ENCODE measurements around the gene FOXP1. TPM values are rescaled to one million over a fixed set of nuclear protein-coding genes. Genes with fewer than 3 reads are reported as not detected.

The FOXP1 gene
- total RNA-seq, 1 donor from 2014 or later, result 26.1 TPM

DNA sequence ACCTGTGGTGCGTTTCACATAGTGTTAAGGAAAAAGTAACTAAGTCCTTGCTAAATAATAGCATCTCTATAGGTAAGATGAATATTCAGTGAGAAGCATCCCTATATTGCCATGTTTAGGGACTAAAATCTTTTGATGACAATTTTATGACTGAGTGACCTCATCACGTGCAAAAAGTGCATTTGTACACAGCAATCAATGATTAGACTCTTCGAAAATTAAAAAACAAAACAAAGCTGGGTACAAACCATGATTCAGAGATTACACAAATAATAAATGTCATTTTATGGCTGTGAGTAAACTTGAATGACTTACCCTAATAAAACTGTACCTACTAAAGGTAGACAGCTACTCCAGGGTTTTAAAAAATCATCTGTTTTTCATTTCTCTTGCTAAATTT, 505.3 kb downstream of the FOXP1 start:
- H3K4me3 ChIP-seq (ENCODE audit: low read depth, low read length), result no peak overlapping the region
- TF ChIP-seq, protein P1, sequence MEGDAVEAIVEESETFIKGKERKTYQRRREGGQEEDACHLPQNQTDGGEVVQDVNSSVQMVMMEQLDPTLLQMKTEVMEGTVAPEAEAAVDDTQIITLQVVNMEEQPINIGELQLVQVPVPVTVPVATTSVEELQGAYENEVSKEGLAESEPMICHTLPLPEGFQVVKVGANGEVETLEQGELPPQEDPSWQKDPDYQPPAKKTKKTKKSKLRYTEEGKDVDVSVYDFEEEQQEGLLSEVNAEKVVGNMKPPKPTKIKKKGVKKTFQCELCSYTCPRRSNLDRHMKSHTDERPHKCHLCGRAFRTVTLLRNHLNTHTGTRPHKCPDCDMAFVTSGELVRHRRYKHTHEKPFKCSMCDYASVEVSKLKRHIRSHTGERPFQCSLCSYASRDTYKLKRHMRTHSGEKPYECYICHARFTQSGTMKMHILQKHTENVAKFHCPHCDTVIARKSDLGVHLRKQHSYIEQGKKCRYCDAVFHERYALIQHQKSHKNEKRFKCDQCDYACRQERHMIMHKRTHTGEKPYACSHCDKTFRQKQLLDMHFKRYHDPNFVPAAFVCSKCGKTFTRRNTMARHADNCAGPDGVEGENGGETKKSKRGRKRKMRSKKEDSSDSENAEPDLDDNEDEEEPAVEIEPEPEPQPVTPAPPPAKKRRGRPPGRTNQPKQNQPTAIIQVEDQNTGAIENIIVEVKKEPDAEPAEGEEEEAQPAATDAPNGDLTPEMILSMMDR (conservative IDR thresholded peaks at IDR 0.05; ENCODE audit: low read depth, low read length), result no peak
- no peak for DNase-seq (ENCODE audit: low read depth)

DNA sequence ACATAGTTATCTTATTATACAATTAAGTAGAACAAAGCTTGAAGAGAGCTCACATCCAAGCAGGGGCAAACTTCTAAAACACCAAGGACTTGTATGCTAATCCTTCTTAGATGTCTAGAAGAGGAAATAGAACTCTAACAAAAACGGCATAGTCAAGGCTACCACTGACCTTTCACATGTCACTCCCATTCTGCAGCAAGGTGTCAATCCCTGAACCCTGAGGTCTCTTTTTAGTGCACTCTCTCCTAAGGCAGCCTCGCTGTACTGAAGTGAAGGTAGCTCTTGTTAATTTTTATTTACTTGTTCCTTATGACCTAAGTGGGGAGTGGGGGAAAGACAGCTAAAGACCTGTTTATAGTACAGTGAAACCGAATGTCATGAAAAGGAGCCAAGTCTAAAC, 506.5 kb downstream of the FOXP1 start:
- H3K4me3 ChIP-seq (ENCODE audit: low read depth, low read length), result no peak overlapping the region
- no peak for DNase-seq (ENCODE audit: low read depth)
- TF ChIP-seq, protein P1 (conservative IDR thresholded peaks at IDR 0.05; ENCODE audit: low read depth, low read length), result no peak

DNA sequence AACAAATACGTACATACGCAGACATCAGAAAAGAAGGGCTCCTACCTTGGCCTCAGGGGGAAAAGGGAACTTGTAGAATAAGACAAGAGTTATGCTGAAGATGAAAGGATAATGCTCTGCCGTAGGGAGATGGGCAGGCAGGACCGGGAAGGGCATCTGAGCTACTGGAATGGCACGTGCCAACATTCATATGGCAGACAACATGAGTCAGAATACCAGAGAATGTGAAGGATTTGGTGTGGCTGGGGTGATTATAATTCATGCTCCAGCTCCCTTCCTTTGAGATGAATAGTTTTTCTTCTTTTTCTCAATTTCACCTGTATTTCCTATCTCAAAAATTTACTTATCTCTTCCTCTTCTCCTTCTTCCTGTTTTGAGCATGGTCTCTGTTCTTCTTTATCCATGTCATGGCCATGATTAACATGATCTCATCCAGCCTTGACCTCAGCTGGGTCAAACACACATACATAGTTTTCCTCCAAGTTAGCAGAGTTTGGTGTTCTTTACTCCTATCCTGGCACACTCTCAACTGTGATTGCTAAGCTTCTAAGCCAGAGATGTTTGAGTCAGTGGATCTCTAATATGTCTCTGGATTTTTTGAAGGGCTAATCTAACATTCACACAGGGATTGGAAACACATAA, 507.0 kb downstream of the FOXP1 start:
- no peak overlapping the region for H3K4me3 ChIP-seq (ENCODE audit: low read depth, low read length)
- DNase-seq (ENCODE audit: low read depth), result no peak
- TF ChIP-seq, protein P1 (conservative IDR thresholded peaks at IDR 0.05; ENCODE audit: low read depth, low read length), result no peak

DNA sequence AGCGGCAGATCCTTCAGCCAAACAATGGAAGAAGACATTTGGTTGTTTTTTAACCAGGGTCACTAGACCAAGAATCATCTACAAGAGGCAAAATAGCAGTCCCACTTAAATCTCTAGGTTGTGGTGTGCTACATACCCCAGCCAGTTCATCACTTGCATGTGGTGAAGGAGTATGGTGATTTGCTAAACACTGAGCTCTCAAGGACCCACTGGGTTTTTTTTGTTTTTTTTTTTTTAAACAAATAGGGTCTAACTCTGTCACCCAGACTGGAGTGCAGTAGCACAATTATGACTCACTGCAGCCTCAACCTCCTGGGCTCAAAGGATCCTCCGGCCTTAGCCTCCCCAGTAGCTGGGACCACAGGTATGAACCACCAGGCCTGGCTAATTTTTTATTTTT, 508.0 kb downstream of the FOXP1 start:
- DNase-seq (ENCODE audit: low read depth), result no peak
- no peak overlapping the region for H3K4me3 ChIP-seq (ENCODE audit: low read depth, low read length)
- TF ChIP-seq, protein P1 (conservative IDR thresholded peaks at IDR 0.05; ENCODE audit: low read depth, low read length), result no peak

DNA sequence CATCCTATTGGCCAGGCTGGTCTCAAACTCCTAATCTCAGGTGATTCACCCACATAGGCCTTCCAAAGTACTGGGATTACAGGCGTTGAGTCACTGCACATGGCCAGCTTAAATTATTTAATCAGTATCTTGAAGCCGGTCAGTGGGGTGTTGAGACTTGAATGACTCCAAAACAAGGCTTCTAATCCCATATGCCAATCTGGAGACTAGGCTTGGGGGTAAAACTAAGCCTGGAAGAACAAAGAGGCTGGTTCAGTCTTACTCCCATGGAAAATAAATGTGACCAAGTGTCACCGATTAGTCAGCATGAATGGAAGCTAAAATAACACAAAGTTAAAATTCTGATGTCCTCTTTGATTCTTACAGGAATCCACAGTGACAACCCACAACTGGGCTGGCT, 509.1 kb downstream of the FOXP1 start:
- TF ChIP-seq, protein P1 (conservative IDR thresholded peaks at IDR 0.05; ENCODE audit: low read depth, low read length), result no peak
- DNase-seq (ENCODE audit: low read depth), result no peak
- H3K4me3 ChIP-seq (ENCODE audit: low read depth, low read length), result no peak overlapping the region

DNA sequence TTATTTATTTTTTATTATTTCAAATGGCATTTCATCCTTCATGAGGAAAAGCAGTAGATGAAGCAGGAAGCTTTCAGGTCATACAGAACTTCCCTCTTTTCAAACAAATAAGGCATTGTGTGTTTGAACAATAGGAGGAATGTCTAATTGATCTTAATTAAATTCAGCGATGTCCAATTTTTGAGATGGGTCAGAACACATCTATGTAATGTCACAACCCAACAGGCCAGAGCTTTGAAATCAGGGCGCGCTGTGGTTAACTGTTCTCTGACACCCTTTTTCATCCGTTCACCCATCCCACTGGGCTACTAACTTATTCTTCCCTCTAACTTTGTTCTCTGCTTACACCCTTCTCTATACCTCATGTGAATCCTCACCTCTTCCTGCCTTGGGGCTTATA, 510.5 kb downstream of the FOXP1 start:
- DNase-seq (ENCODE audit: low read depth), result no peak
- TF ChIP-seq, protein P1 (conservative IDR thresholded peaks at IDR 0.05; ENCODE audit: low read depth, low read length), result no peak
- no peak overlapping the region for H3K4me3 ChIP-seq (ENCODE audit: low read depth, low read length)

DNA sequence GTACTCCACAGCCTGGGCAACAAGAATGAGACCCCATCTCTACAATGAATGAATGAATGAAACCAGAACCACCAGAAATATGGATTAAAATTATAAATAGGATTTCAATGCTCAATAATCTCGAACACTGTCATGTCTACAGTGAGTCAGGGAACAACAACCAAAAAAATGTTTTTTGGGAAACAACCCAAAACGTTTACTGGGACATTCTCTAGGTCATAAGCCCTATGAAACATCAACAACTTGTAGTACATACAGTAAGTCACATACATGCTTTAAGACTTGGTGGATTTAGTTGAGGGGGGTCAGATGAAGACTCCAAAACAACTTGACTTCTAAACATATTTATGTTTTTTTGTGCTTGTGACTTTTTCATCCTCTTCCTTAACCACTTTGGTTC, 511.2 kb downstream of the FOXP1 start:
- TF ChIP-seq, protein P1 (conservative IDR thresholded peaks at IDR 0.05; ENCODE audit: low read depth, low read length), result no peak
- no peak for DNase-seq (ENCODE audit: low read depth)
- H3K4me3 ChIP-seq (ENCODE audit: low read depth, low read length), result no peak overlapping the region
